Nephron progenitor cell (in vitro differentiated cells): ENCODE data around the gene MYO5A.

Experiments
- DNase-seq: peaks from one replicate; pipeline ENCODE4 v3.0.0; 2021
- H3K27ac Mint-ChIP-seq: 2 replicates; pipeline ENCODE4 v1.8.0; 2021; ENCODE audit warnings: mild to moderate bottlenecking, moderate library complexity, mixed read lengths
- H3K27me3 Mint-ChIP-seq: 2 replicates; pipeline ENCODE4 v1.8.0; 2021; ENCODE audit warnings: mild to moderate bottlenecking, low read depth, mixed read lengths; ENCODE audit not compliant: poor library complexity
- H3K36me3 Mint-ChIP-seq: 2 replicates; pipeline ENCODE4 v1.8.0; 2021; ENCODE audit warnings: low read depth, mixed read lengths
- H3K4me1 Mint-ChIP-seq: 2 replicates; pipeline ENCODE4 v1.8.0; 2021; ENCODE audit warnings: mixed read lengths
- H3K4me3 Mint-ChIP-seq: 2 replicates; pipeline ENCODE4 v1.8.0; 2021; ENCODE audit warnings: mild to moderate bottlenecking, moderate library complexity, mixed read lengths
- H3K9me3 Mint-ChIP-seq: 2 replicates; pipeline ENCODE4 v1.8.0; 2021; ENCODE audit warnings: mild to moderate bottlenecking, moderate library complexity, mixed read lengths
- TF ChIP-seq, protein P1 (sequence below): fragments of 200-600 bp; sonication (generic); IDR thresholded peaks from 2 replicates; pipeline ENCODE4 v1.5.0; 2021; ENCODE audit warnings: antibody characterized with exemption

The MYO5A gene

DNA sequence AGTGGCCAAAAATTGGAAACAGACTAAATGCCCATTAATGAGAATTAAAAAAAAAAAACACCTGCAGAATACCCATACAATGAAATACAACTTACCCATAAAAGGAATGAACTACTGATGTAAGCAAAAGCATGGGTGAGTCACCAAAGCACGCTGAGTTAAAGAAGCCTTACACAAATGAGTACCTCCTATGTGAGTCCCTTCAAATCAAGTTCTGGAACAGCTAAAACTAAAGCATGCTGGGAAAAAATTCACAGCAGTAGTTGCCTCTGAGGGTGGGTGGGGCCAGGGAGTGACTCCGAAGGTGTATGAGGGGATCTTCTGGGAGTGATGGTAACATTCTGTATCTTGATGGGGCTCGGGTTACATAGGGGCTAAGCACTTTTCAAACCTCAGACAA lies 244.5 kb downstream of the MYO5A start:
- Mint-ChIP-seq H3K27ac (no peak overlapping the region), H3K27me3 (peaks cover 6% of the 10 kb centered on the region), H3K4me1 (peaks cover 44% of the 10 kb centered on the region), H3K4me3 (no peak overlapping the region), H3K9me3 (peaks cover 22% of the 10 kb centered on the region), H3K36me3 (peaks cover 11% of the 10 kb centered on the region)
- DNase-seq, result no peak
- TF ChIP-seq, protein P1, sequence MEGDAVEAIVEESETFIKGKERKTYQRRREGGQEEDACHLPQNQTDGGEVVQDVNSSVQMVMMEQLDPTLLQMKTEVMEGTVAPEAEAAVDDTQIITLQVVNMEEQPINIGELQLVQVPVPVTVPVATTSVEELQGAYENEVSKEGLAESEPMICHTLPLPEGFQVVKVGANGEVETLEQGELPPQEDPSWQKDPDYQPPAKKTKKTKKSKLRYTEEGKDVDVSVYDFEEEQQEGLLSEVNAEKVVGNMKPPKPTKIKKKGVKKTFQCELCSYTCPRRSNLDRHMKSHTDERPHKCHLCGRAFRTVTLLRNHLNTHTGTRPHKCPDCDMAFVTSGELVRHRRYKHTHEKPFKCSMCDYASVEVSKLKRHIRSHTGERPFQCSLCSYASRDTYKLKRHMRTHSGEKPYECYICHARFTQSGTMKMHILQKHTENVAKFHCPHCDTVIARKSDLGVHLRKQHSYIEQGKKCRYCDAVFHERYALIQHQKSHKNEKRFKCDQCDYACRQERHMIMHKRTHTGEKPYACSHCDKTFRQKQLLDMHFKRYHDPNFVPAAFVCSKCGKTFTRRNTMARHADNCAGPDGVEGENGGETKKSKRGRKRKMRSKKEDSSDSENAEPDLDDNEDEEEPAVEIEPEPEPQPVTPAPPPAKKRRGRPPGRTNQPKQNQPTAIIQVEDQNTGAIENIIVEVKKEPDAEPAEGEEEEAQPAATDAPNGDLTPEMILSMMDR, result no peak

GRCh38 chr15:52283281-52283680 lies 245.4 kb downstream of the MYO5A start:
- no peak for DNase-seq
- no peak overlapping the region for H3K4me3 Mint-ChIP-seq
- TF ChIP-seq, protein P1, result no peak
- H3K36me3 Mint-ChIP-seq, result peaks cover 11% of the 10 kb centered on the region
- H3K9me3 Mint-ChIP-seq, result peaks cover 22% of the 10 kb centered on the region
- H3K27ac Mint-ChIP-seq, result no peak overlapping the region
- H3K27me3 Mint-ChIP-seq, result peaks cover 5% of the 10 kb centered on the region
- H3K4me1 Mint-ChIP-seq, result peaks cover 35% of the 10 kb centered on the region

GRCh38 chr15:52282418-52282817 lies 246.3 kb downstream of the MYO5A start:
- H3K27ac Mint-ChIP-seq, result no peak overlapping the region
- TF ChIP-seq, protein P1, result no peak
- H3K27me3 Mint-ChIP-seq, result peaks cover 5% of the 10 kb centered on the region
- H3K4me3 Mint-ChIP-seq, result no peak overlapping the region
- H3K36me3 Mint-ChIP-seq, result peaks cover 11% of the 10 kb centered on the region
- peaks cover 27% of the 10 kb centered on the region for H3K4me1 Mint-ChIP-seq
- H3K9me3 Mint-ChIP-seq, result peaks cover 22% of the 10 kb centered on the region
- DNase-seq, result no peak

- H3K4me1 Mint-ChIP-seq, result peaks cover 20% of the 10 kb centered on the region
- no peak overlapping the region for H3K4me3 Mint-ChIP-seq
- H3K27me3 Mint-ChIP-seq, result peaks cover 5% of the 10 kb centered on the region
- peaks cover 15% of the 10 kb centered on the region for H3K9me3 Mint-ChIP-seq
- H3K36me3 Mint-ChIP-seq, result peaks cover 5% of the 10 kb centered on the region
- TF ChIP-seq, protein P1, result no peak
- H3K27ac Mint-ChIP-seq, result no peak overlapping the region
- DNase-seq, result no peak
Measured at GRCh38 chr15:52281085-52282035, 247.3 kb downstream of the MYO5A start.

DNA sequence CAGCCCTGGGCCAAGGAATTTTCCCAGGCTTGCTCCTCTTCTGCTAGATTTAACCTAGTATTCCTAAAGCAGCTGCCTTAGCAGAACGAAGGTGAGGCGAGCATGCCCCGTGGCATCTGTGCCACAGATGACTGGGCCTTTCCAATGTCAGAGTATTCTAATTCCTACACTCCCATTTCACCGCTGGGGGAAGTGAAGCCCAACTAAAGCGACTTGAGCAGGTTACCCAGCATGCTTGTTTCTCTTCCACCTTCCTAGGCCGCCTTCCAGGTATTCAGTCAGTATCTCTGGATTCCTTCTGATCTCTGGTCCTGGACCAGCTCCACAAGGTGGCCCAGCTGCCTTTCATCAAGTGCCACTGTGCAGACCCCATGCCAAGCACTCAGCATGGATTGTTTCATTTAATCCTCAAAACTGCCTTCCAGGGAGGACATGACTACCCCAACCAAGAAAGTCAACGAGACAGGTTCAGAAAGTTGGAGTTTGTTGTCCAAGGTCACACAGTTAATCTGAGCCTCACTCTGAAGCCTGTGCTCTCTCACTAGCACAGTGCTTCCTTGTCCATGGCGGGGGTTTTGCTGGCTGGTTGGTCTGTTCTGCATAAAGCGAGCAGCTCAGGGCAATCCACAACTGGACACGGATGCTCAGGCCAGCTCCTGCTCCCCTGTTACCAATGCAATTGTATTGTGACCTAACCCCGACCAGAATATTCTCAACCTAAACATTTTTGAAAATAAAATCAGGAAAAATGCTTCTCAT lies 248.2 kb downstream of the MYO5A start:
- no peak for DNase-seq
- TF ChIP-seq, protein P1, result no peak
- no peak overlapping the region for H3K4me3 Mint-ChIP-seq
- H3K4me1 Mint-ChIP-seq, result peaks cover 20% of the 10 kb centered on the region
- peaks cover 11% of the 10 kb centered on the region for H3K9me3 Mint-ChIP-seq
- peaks cover 9% of the 10 kb centered on the region for H3K27me3 Mint-ChIP-seq
- peaks cover 5% of the 10 kb centered on the region for H3K36me3 Mint-ChIP-seq
- no peak overlapping the region for H3K27ac Mint-ChIP-seq
